Gastroesophageal sphincter (tissue), 3 donors: ENCODE data around the gene FXYD6.

ENCODE experiments used
- EP300 ChIP-seq: sonication (generic); formaldehyde crosslinking; IDR thresholded peaks from one replicate; pipeline ENCODE4 v1.6.1; 2017; ENCODE audit warnings: antibody characterized with exemption, mild to moderate bottlenecking
- POLR2A ChIP-seq, 2 donors: fragments of 450-650 bp; IDR thresholded peaks; one replicate each; pipeline ENCODE4 v1.6.1; 2017; ENCODE audit warnings: antibody characterized with exemption in 2 of 2, mild to moderate bottlenecking in 2 of 2, moderate library complexity in 1 of 2
- POLR2AphosphoS5 ChIP-seq: sonication (generic); formaldehyde crosslinking; IDR thresholded peaks from one replicate; pipeline ENCODE4 v1.6.1; 2017; ENCODE audit warnings: antibody characterized with exemption
- TF ChIP-seq, protein P1 (sequence below), 4 experiments: fragments of 200-600 bp in 2 of 4; fragments of 450-650 bp in 2 of 4; sonication (generic) in 1 of 4; IDR thresholded peaks; one replicate each; pipeline ENCODE4 v1.5.1; 2017 to 2019; ENCODE audit warnings: antibody characterized with exemption in 4 of 4, mild to moderate bottlenecking in 2 of 4, moderate library complexity in 2 of 4

DNA sequence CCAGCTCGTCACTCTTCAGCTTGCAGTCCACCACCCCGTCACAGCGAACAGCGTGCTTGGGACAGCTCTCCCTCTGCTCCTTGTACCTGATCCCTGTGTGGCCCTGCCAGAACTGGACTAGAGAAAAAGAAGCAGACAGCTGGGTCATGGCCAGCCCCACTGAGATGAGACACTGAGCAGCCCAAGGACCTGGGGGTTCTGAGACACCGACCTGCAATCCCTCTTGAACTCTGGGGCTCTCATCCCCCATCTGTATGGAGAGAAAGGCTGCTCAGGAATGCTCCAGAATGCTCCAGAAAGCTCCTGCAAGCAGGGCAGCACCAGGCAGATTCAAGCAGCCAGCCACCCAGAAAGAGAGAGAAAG, 37.9 kb upstream of the FXYD6 start:
- TF ChIP-seq, protein P1, sequence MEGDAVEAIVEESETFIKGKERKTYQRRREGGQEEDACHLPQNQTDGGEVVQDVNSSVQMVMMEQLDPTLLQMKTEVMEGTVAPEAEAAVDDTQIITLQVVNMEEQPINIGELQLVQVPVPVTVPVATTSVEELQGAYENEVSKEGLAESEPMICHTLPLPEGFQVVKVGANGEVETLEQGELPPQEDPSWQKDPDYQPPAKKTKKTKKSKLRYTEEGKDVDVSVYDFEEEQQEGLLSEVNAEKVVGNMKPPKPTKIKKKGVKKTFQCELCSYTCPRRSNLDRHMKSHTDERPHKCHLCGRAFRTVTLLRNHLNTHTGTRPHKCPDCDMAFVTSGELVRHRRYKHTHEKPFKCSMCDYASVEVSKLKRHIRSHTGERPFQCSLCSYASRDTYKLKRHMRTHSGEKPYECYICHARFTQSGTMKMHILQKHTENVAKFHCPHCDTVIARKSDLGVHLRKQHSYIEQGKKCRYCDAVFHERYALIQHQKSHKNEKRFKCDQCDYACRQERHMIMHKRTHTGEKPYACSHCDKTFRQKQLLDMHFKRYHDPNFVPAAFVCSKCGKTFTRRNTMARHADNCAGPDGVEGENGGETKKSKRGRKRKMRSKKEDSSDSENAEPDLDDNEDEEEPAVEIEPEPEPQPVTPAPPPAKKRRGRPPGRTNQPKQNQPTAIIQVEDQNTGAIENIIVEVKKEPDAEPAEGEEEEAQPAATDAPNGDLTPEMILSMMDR (IDR thresholded peaks at IDR 0.05) = no peak
- TF ChIP-seq EP300 = no peak
- TF ChIP-seq POLR2A (IDR thresholded peaks at IDR 0.05) = no peak
- no peak for TF ChIP-seq POLR2AphosphoS5
